Effector memory CD4-positive, alpha-beta T cell (primary cell): ENCODE data around the gene EPHA4.

ENCODE experiments used
- DNase-seq, 3 donors: peaks; one replicate each; pipeline ENCODE4 v3.0.0-alpha.2; 2020
- H3K27ac ChIP-seq: 2 replicates; pipeline ENCODE4 v1.7.0; 2013; ENCODE audit warnings: mild to moderate bottlenecking, low read length, moderate library complexity; ENCODE audit not compliant: insufficient read depth, poor library complexity, severe bottlenecking
- H3K27me3 ChIP-seq: replicated peaks from 2 replicates; pipeline ENCODE4 v1.7.0; 2013; ENCODE audit warnings: mild to moderate bottlenecking, low read length; ENCODE audit not compliant: insufficient read depth, control insufficient read depth, poor library complexity, severe bottlenecking
- H3K36me3 ChIP-seq: 2 replicates; pipeline ENCODE4 v1.7.0; 2013; ENCODE audit warnings: mild to moderate bottlenecking, low read length, moderate library complexity; ENCODE audit not compliant: control insufficient read depth, insufficient read depth
- H3K4me1 ChIP-seq: 2 replicates; pipeline ENCODE4 v1.7.0; 2013; ENCODE audit warnings: low read length, mild to moderate bottlenecking; ENCODE audit not compliant: control insufficient read depth, insufficient read depth, poor library complexity, severe bottlenecking
- H3K4me3 ChIP-seq: 2 replicates; pipeline ENCODE4 v1.7.0; 2013; ENCODE audit warnings: low read length, low read depth, mild to moderate bottlenecking; ENCODE audit not compliant: insufficient read depth, poor library complexity, severe bottlenecking
- H3K9me3 ChIP-seq: 2 replicates; pipeline ENCODE4 v1.7.0; 2013; ENCODE audit warnings: mild to moderate bottlenecking, low read length, moderate library complexity; ENCODE audit not compliant: control insufficient read depth

The EPHA4 gene

DNA sequence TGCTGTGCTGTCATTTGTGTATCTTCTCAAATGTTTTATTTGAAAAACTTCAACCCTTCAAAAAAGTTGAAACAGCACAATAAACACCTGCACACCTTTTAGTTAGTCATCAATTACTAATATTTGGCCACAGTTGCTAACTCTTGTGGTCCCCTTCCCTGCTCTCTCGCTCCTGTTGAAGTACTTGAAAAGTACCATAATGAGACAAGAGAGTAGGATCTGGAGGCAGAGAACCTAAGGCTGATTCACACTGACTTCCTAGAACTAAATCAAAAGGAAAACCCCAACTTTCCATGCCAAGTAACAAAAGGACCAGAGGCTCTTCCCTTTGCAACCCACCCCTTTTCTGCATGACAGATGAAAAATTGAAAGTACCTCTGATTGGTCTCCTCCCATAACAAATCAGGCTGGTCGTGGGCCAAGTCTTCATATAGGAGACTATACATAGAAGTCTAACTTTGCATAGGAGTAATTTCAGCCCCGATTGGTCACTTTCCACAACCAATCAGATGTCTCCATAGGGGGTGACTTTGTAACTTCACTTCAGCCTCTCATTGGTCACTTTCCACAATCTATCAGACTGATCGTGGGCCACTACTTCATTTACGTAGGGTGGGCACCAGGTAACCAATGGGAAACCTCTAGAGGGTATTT, 179.7 kb downstream of the EPHA4 start:
- H3K9me3 ChIP-seq: no peaks in the 10 kb centered on the region
- H3K27me3 ChIP-seq: no peaks in the 10 kb centered on the region
- H3K27ac ChIP-seq: no peak overlapping the region
- no peak overlapping the region for H3K4me3 ChIP-seq
- H3K4me1 ChIP-seq: no peaks in the 10 kb centered on the region
- no peak for DNase-seq
- no peaks in the 10 kb centered on the region for H3K36me3 ChIP-seq

- Histone ChIP-seq H3K9me3 (no peaks in the 10 kb centered on the region), H3K4me3 (no peak overlapping the region), H3K4me1 (no peaks in the 10 kb centered on the region), H3K36me3 (no peaks in the 10 kb centered on the region), H3K27ac (no peak overlapping the region), H3K27me3 (no peaks in the 10 kb centered on the region)
- no peak for DNase-seq
These were observed 181.2 kb downstream of the EPHA4 start for GRCh38 chr2:221390878-221391277.

- DNase-seq: no peak
These were observed 182.2 kb downstream of the EPHA4 start for GRCh38 chr2:221389904-221390303.

DNA sequence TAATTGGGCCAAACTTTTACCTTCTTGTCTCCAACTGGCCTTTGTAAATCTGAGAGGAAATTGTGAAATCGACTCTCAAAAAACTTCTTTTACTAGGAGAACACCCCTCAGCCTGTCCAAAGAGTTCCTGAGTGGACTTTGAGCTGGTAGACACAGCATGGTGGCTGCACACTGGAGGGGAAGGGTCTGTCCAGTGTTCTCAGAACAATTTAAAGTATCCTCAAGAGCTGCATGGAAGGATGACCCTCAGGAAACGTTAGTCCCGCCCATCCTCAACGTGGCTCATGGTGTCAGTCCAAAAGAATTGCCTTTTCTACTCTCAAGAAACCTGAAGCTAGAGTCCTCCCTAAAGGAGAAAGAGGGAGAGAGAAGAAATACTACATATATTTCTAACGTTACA, 182.7 kb downstream of the EPHA4 start:
- no peaks in the 10 kb centered on the region for H3K36me3 ChIP-seq
- H3K4me3 ChIP-seq: no peak overlapping the region
- H3K27ac ChIP-seq: no peak overlapping the region
- DNase-seq: no peak
- no peaks in the 10 kb centered on the region for H3K9me3 ChIP-seq
- H3K4me1 ChIP-seq: no peaks in the 10 kb centered on the region
- no peaks in the 10 kb centered on the region for H3K27me3 ChIP-seq

More at GRCh38 chr2:221389904-221390303, 182.2 kb downstream of the EPHA4 start:
- Histone ChIP-seq H3K27ac (no peak overlapping the region), H3K36me3 (no peaks in the 10 kb centered on the region), H3K4me3 (no peak overlapping the region), H3K27me3 (no peaks in the 10 kb centered on the region), H3K4me1 (no peaks in the 10 kb centered on the region), H3K9me3 (no peaks in the 10 kb centered on the region)

DNA sequence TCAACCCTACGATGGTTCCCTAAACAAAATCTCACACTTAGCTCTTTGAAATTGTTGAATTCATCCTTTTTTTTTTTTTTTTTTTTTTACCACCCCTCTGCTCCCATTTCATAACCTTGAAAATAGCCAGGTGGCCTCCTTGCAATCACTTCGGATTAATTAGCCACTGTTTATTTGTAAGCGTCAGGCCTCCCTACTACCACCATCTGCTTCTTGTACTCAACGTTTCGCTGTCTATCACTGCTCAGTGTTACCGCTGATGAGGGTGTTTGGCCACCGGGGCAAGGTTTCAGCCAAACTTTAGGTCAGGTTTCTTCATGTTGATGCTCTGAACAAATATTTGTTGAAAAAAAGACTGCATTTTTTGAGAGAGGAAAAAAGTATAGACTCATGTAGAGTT, 183.2 kb downstream of the EPHA4 start:
- no peak overlapping the region for H3K27ac ChIP-seq
- H3K27me3 ChIP-seq: no peaks in the 10 kb centered on the region
- H3K4me3 ChIP-seq: no peak overlapping the region
- H3K4me1 ChIP-seq: no peaks in the 10 kb centered on the region
- DNase-seq: no peak
- no peaks in the 10 kb centered on the region for H3K9me3 ChIP-seq
- no peaks in the 10 kb centered on the region for H3K36me3 ChIP-seq

DNA sequence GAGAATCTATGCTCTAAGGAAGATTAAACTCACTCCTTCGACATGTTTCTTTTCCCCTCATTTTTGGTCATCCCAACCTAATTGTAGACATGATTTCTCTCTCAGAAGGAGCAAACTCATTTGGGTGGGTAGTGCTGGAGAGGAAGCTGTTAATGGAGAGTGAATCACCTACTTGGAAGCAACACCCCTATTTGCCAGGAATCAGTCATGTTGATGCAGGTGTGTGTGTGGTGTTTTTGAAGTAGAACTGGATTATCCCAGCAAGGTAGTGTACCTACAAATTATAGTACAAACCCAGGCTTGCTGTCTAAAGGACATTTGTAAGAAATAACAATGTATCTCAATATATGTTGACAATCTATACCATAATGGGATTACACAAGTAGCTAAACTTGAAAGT, 186.4 kb downstream of the EPHA4 start:
- Histone ChIP-seq H3K9me3 (no peaks in the 10 kb centered on the region), H3K27me3 (no peaks in the 10 kb centered on the region), H3K27ac (no peak overlapping the region), H3K4me3 (no peak overlapping the region), H3K36me3 (no peaks in the 10 kb centered on the region), H3K4me1 (no peaks in the 10 kb centered on the region)
- no peak for DNase-seq

DNA sequence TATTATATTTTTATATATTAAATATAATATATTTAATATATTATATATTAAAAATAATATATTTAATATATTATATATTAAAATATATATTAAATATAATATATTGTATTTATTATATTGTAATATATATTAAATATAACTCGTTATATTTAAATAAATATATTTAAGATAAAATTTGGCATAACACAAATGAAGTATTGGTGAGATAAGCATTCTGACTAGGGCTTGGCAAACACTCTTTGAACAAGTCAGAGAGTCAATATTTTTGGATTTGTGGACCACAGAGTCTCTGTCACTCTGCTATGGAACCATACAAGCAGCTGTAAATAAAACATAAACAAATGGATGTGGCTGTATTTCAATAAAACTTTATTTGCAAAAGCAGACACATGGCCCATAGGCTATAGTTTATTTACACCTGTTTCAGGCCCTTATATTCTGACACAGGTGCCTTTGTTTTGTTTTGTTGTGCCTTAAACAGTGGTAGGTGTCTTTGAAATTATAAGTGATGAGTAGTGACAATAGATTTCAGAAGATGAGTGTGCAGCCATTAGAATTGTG, 190.1 kb downstream of the EPHA4 start:
- Histone ChIP-seq H3K4me3 (no peak overlapping the region), H3K27me3 (no peaks in the 10 kb centered on the region), H3K9me3 (no peaks in the 10 kb centered on the region), H3K36me3 (no peaks in the 10 kb centered on the region), H3K4me1 (no peaks in the 10 kb centered on the region), H3K27ac (no peak overlapping the region)
- no peak for DNase-seq

DNA sequence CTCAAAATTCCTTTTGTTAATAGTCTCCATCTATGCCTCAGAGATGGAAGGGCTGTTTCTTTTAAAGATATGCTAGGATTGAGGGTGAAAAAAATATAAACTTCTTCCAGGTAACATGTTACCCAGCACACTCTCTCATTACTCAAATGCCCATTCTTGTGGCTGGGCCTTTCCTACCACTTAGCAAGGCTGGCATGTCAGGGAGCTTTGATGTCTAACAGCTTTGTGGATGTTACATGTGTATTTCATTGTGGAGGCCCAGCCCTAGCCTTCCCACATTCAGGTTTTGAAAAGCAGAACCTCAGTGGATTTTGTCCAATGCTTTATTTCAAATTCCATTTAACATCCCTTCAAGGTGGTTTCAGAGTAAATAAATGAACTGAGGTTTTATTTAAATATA, 191.4 kb downstream of the EPHA4 start:
- H3K4me1 ChIP-seq: no peaks in the 10 kb centered on the region
- H3K9me3 ChIP-seq: no peaks in the 10 kb centered on the region
- H3K27ac ChIP-seq: no peak overlapping the region
- H3K36me3 ChIP-seq: no peaks in the 10 kb centered on the region
- H3K4me3 ChIP-seq: no peak overlapping the region
- no peak for DNase-seq
- H3K27me3 ChIP-seq: no peaks in the 10 kb centered on the region

DNA sequence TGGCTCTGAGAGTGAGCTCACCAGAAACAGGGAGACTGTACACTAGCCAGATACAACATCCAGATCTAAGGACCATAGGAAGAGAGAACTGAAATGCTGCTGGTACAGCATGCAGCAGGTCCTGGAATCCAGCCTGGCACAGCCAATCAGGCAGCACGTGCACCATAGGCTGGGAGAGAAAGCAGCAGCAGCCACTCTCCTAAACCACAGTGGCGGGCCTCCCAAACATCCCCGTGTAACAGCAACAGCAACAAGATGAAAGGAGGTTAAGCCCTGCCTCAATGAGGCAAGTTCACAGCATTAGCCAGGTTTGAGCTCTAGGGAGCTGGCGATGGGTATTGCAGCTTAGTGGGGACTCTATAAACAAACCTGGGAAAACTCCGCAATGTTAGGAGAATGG, 192.0 kb downstream of the EPHA4 start:
- Histone ChIP-seq H3K27ac (no peak overlapping the region), H3K36me3 (no peaks in the 10 kb centered on the region), H3K9me3 (no peaks in the 10 kb centered on the region), H3K27me3 (no peaks in the 10 kb centered on the region), H3K4me1 (no peaks in the 10 kb centered on the region), H3K4me3 (no peak overlapping the region)
- no peak for DNase-seq

GRCh38 chr2:221377597-221377996, 194.5 kb downstream of the EPHA4 start:
- no peak overlapping the region for H3K27ac ChIP-seq
- H3K4me1 ChIP-seq: no peaks in the 10 kb centered on the region
- no peaks in the 10 kb centered on the region for H3K9me3 ChIP-seq
- H3K4me3 ChIP-seq: no peak overlapping the region
- no peaks in the 10 kb centered on the region for H3K36me3 ChIP-seq
- DNase-seq: no peak
- no peaks in the 10 kb centered on the region for H3K27me3 ChIP-seq
